HUES6 (cell line): ENCODE measurements around the gene ZFX.

Experiments
- H3K27ac ChIP-seq: 2 replicates; pipeline ENCODE4 v1.7.0; 2013; ENCODE audit warnings: low read depth, mild to moderate bottlenecking, low read length, inconsistent platforms
- H3K27me3 ChIP-seq: 2 replicates; pipeline ENCODE4 v1.6.1; 2013; ENCODE audit warnings: low read length; ENCODE audit not compliant: control insufficient read depth, insufficient read depth
- H3K36me3 ChIP-seq: 2 replicates; pipeline ENCODE4 v1.6.1; 2013; ENCODE audit warnings: low read length; ENCODE audit not compliant: control insufficient read depth, insufficient read depth
- H3K4me1 ChIP-seq: 2 replicates; pipeline ENCODE4 v1.6.1; 2013; ENCODE audit warnings: low read length; ENCODE audit not compliant: control insufficient read depth, insufficient read depth
- H3K4me3 ChIP-seq: 2 replicates; pipeline ENCODE4 v1.5.1; 2013; ENCODE audit warnings: low read depth, low read length
- H3K9ac ChIP-seq: one replicate; pipeline ENCODE4 v1.6.1; 2013; ENCODE audit warnings: mild to moderate bottlenecking, low read length
- H3K9me3 ChIP-seq: 2 replicates; pipeline ENCODE4 v1.6.1; 2013; ENCODE audit warnings: low read depth, low read length; ENCODE audit not compliant: control insufficient read depth, insufficient read depth

The ZFX gene

GRCh38 chrX:24260842-24261550, 111.5 kb downstream of the ZFX start:
- Histone ChIP-seq H3K9ac (no peak overlapping the region), H3K36me3 (no peaks in the 10 kb centered on the region), H3K9me3 (no peaks in the 10 kb centered on the region)

GRCh38 chrX:24262309-24262708, 112.8 kb downstream of the ZFX start:
- Histone ChIP-seq H3K9ac (no peak overlapping the region), H3K27ac (no peak overlapping the region), H3K9me3 (no peaks in the 10 kb centered on the region), H3K4me3 (no peak overlapping the region), H3K36me3 (no peaks in the 10 kb centered on the region), H3K27me3 (peaks cover 4% of the 10 kb centered on the region; the same call in 1 of the 2 replicates), H3K4me1 (no peaks in the 10 kb centered on the region)

More at GRCh38 chrX:24260842-24261550, 111.5 kb downstream of the ZFX start:
- Histone ChIP-seq H3K27ac (no peak overlapping the region), H3K4me3 (no peak overlapping the region), H3K4me1 (no peaks in the 10 kb centered on the region), H3K27me3 (peaks cover 4% of the 10 kb centered on the region; the same call in 1 of the 2 replicates)

- no peaks in the 10 kb centered on the region for H3K36me3 ChIP-seq
- H3K27ac ChIP-seq, result no peak overlapping the region
- no peak overlapping the region for H3K9ac ChIP-seq
- no peak overlapping the region for H3K4me3 ChIP-seq
- H3K4me1 ChIP-seq, result 0 out of 2 replicates have a peak, but pooled peaks cover 4% of the 10 kb centered on the region
- peaks cover 4% of the 10 kb centered on the region; the same call in 1 of the 2 replicates for H3K27me3 ChIP-seq
- no peaks in the 10 kb centered on the region for H3K9me3 ChIP-seq
These were observed 114.9 kb downstream of the ZFX start for GRCh38 chrX:24264383-24264782.
